ENCODE results near the gene NRXN2. TPM values are rescaled to one million over a fixed set of nuclear protein-coding genes. Genes with fewer than 3 reads are reported as not detected.

The NRXN2 gene
- polyA plus RNA-seq, 1 of the 3 experiments (the other 2 are of a cell fraction) = 0.15 TPM

DNA sequence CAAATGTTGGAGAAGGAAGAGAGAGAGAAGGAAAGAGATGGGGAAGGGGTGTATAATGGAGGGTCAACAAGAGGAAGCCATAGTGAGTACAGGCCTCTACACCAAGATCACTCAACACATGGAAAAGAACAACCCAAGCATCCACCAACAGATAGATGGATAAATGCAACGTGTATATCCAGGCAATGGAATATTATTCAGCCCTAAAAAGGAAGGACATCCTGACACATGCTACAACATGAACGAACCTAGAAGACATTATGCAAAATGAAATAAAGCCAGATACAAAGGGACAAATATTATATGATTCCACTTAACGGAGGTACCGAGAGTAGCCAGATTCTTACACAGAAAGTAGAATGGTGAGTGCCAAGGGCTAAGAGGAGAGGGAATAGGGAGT, 59.3 kb downstream of the NRXN2 start:
- Histone ChIP-seq H3K4me1 (ENCODE audit: control insufficient read depth in 1 of 2, insufficient read depth in 2 of 2, low read depth in 1 of 2, low read length in 1 of 2) (peaks cover 0 to 5% of the 10 kb centered on the region in 2 experiments; a peak in 1 of 4 replicates), H2AFZ (ENCODE audit: low read depth) (no peak overlapping the region), H3K9me3 (no peaks in the 10 kb centered on the region), H3K36me3 (replicated peaks in 1 of 2; ENCODE audit: control insufficient read depth in 1 of 2, insufficient read depth in 2 of 2, low read length in 1 of 2) (no peaks in the 10 kb centered on the region), H3K4me3 (ENCODE audit: low read depth in 2 of 2, low read length in 1 of 2) (no peak overlapping the region), H4K20me1 (ENCODE audit: insufficient read depth) (no peaks in the 10 kb centered on the region), H3F3A (replicated peaks; ENCODE audit: insufficient read depth) (no peaks in the 10 kb centered on the region), H3K4me2 (no peak overlapping the region), H3K27me3 (ENCODE audit: insufficient read depth) (no peaks in the 10 kb centered on the region), H3K9ac (no peak overlapping the region), H3K27ac (ENCODE audit: low read depth in 2 of 2, low read length in 1 of 2) (no peak overlapping the region), H3K79me2 (ENCODE audit: insufficient read depth) (no peaks in the 10 kb centered on the region), H3K9me2 (no peaks in the 10 kb centered on the region)
- 82% methylated on average over 4 of the region's 4 CpGs for WGBS (ENCODE audit: low lambda C conversion rate)
- ChIA-PET CTCF (interaction anchor here (8.2 kb wide), 1 partner anchor 12 kb away, joined by 60 read pairs; no protein-coding TSS in a partner anchor), POLR2A (no interaction called here)
- TF ChIP-seq TAF1 (IDR thresholded peaks at IDR 0.05; ENCODE audit: borderline replicate concordance, low read depth, low read length) = no peak
- no peak for DNase-seq

DNA sequence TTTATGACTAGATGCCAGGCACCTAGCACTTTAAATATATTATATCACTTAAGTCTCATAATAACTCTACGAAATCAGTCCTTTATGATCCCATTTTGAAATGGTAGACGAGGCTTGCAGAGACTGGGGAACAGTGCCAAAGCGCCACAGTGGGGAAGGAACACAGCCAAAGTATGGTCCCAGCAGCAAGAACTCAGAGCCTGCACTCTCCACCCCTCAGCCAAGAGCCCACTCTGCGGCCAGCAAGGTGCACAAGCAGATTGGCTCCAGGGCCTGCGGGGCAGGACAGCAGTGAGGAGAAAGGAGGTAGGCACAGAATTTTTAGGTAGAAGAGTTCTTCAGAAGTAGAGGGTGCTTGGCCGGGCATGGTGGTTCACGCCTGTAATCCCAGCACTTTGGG, 61.4 kb downstream of the NRXN2 start:
- Histone ChIP-seq H4K20me1 (ENCODE audit: insufficient read depth) (no peaks in the 10 kb centered on the region), H3K4me1 (ENCODE audit: control insufficient read depth in 1 of 2, insufficient read depth in 2 of 2, low read depth in 1 of 2, low read length in 1 of 2) (peaks cover 0 to 5% of the 10 kb centered on the region in 2 experiments; a peak in 2 of 4 replicates), H3K9me3 (no peaks in the 10 kb centered on the region), H3K79me2 (ENCODE audit: insufficient read depth) (no peaks in the 10 kb centered on the region), H3K9ac (no peak overlapping the region), H3K4me2 (no peak overlapping the region), H3K9me2 (no peaks in the 10 kb centered on the region), H3K27me3 (ENCODE audit: insufficient read depth) (no peaks in the 10 kb centered on the region), H3K27ac (ENCODE audit: low read depth in 2 of 2, low read length in 1 of 2) (no peak overlapping the region), H3K4me3 (ENCODE audit: low read depth in 2 of 2, low read length in 1 of 2) (no peak overlapping the region), H3K36me3 (replicated peaks in 1 of 2; ENCODE audit: control insufficient read depth in 1 of 2, insufficient read depth in 2 of 2, low read length in 1 of 2) (no peaks in the 10 kb centered on the region), H2AFZ (ENCODE audit: low read depth) (no peak overlapping the region), H3F3A (replicated peaks; ENCODE audit: insufficient read depth) (no peaks in the 10 kb centered on the region)
- 93% methylated on average over 6 of the region's 7 CpGs for WGBS (ENCODE audit: low lambda C conversion rate)
- ChIA-PET CTCF (interaction anchor here (1.3 to 8.2 kb wide), 3 partner anchors 10 to 213 kb away, joined by 5 to 60 read pairs (median 11); no protein-coding TSS in a partner anchor), POLR2A (no interaction called here)
- no peak for DNase-seq
- TF ChIP-seq TEAD4 (IDR thresholded peaks at IDR 0.05; ENCODE audit: borderline replicate concordance, insufficient read depth) (no peak), RXRA (IDR thresholded peaks at IDR 0.05; ENCODE audit: borderline replicate concordance, low read depth) (no peak), RAD21 (IDR thresholded peaks at IDR 0.05; ENCODE audit: low read length) (no peak), CHD2 (IDR thresholded peaks at IDR 0.05; ENCODE audit: low read length, partially characterized antibody) (no peak), TAF1 (IDR thresholded peaks at IDR 0.05; ENCODE audit: borderline replicate concordance, low read depth, low read length) (no peak), EZH2phosphoT487 (IDR thresholded peaks at IDR 0.05; ENCODE audit: borderline replicate concordance, low read depth) (no peak), POLR2AphosphoS5 (IDR thresholded peaks at IDR 0.05; ENCODE audit: low read depth, low read length) (no peak), SMC3 (IDR thresholded peaks at IDR 0.05; ENCODE audit: low read depth, low read length) (no peak), ELF1 (IDR thresholded peaks at IDR 0.05) (no peak), SIN3A (IDR thresholded peaks at IDR 0.05; ENCODE audit: borderline replicate concordance, low read depth, low read length) (no peak), RCOR1 (IDR thresholded peaks at IDR 0.05; ENCODE audit: low read length) (no peak), FOXJ3 (CRISPR knock-in tag; IDR thresholded peaks at IDR 0.05) (no peak), NFIC (IDR thresholded peaks at IDR 0.05; ENCODE audit: borderline replicate concordance) (no peak), FOSL2 (IDR thresholded peaks at IDR 0.05; ENCODE audit: borderline replicate concordance, low read depth) (no peak), GATA2 (CRISPR knock-in tag; IDR thresholded peaks at IDR 0.05) (no peak), MEF2A (IDR thresholded peaks at IDR 0.05; ENCODE audit: borderline replicate concordance, low read depth) (no peak)
- TF ChIP-seq, protein P1, sequence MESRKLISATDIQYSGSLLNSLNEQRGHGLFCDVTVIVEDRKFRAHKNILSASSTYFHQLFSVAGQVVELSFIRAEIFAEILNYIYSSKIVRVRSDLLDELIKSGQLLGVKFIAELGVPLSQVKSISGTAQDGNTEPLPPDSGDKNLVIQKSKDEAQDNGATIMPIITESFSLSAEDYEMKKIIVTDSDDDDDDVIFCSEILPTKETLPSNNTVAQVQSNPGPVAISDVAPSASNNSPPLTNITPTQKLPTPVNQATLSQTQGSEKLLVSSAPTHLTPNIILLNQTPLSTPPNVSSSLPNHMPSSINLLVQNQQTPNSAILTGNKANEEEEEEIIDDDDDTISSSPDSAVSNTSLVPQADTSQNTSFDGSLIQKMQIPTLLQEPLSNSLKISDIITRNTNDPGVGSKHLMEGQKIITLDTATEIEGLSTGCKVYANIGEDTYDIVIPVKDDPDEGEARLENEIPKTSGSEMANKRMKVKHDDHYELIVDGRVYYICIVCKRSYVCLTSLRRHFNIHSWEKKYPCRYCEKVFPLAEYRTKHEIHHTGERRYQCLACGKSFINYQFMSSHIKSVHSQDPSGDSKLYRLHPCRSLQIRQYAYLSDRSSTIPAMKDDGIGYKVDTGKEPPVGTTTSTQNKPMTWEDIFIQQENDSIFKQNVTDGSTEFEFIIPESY (IDR thresholded peaks at IDR 0.05; ENCODE audit: borderline replicate concordance, low read depth) = no peak
- TF ChIP-seq, protein P2, sequence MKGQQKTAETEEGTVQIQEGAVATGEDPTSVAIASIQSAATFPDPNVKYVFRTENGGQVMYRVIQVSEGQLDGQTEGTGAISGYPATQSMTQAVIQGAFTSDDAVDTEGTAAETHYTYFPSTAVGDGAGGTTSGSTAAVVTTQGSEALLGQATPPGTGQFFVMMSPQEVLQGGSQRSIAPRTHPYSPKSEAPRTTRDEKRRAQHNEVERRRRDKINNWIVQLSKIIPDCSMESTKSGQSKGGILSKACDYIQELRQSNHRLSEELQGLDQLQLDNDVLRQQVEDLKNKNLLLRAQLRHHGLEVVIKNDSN (IDR thresholded peaks at IDR 0.05; ENCODE audit: borderline replicate concordance, low read depth) = no peak
- TF ChIP-seq, protein P3, sequence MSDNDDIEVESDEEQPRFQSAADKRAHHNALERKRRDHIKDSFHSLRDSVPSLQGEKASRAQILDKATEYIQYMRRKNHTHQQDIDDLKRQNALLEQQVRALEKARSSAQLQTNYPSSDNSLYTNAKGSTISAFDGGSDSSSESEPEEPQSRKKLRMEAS (IDR thresholded peaks at IDR 0.05; ENCODE audit: low read depth) = no peak
- TF ChIP-seq, protein P4, sequence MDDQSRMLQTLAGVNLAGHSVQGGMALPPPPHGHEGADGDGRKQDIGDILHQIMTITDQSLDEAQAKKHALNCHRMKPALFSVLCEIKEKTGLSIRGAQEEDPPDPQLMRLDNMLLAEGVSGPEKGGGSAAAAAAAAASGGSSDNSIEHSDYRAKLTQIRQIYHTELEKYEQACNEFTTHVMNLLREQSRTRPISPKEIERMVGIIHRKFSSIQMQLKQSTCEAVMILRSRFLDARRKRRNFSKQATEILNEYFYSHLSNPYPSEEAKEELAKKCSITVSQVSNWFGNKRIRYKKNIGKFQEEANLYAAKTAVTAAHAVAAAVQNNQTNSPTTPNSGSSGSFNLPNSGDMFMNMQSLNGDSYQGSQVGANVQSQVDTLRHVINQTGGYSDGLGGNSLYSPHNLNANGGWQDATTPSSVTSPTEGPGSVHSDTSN (IDR thresholded peaks at IDR 0.05) = no peak
